GM18508 (cell line): Measurements from ENCODE around the gene GLYR1.

ENCODE experiments used
- ATAC-seq: cut with Tn5 transposase; IDR thresholded peaks from one replicate; pipeline ENCODE4 v1.9.1; 2021; ENCODE audit warnings: moderate number of reproducible peaks; ENCODE audit not compliant: insufficient read depth, unreplicated experiment

Gene GLYR1

DNA sequence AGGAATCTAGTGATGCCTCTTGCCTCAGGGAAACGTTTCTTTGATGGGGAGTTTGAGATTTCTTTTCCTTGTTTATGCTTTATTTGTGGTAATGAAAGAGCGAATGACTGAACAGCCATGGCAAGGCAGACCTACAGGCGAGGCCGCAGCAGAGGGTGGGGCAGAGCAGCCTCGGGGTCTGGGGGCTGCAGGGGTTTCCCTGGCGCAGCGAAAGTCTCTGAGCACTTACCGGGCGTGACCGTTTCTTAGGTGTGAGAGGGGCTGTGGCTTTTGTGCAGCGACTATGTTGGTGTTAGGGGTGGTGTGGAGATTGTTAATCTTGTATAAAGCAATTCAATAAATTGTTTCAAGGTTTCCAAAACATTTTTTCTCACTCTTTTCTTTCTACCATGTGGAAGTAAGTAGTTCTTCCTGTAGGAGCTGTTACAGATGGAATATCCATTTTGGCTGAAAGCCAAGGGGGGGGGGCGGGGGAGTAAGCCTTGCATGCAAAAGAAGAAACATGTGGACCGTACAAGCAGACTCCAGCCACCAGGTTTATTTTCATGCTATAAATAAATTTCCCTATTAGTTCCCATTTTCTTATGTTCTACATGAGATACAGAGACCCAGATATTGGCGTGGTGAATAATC, 35.0 kb upstream of the GLYR1 start:
- ATAC-seq = no peak

- no peak for ATAC-seq
Measured at GRCh38 chr16:4880006-4880580, 33.0 kb upstream of the GLYR1 start.

- no peak for ATAC-seq
Measured at GRCh38 chr16:4879049-4879448, 32.0 kb upstream of the GLYR1 start.

GRCh38 chr16:4877380-4877685, 30.2 kb upstream of the GLYR1 start:
- ATAC-seq = no peak

DNA sequence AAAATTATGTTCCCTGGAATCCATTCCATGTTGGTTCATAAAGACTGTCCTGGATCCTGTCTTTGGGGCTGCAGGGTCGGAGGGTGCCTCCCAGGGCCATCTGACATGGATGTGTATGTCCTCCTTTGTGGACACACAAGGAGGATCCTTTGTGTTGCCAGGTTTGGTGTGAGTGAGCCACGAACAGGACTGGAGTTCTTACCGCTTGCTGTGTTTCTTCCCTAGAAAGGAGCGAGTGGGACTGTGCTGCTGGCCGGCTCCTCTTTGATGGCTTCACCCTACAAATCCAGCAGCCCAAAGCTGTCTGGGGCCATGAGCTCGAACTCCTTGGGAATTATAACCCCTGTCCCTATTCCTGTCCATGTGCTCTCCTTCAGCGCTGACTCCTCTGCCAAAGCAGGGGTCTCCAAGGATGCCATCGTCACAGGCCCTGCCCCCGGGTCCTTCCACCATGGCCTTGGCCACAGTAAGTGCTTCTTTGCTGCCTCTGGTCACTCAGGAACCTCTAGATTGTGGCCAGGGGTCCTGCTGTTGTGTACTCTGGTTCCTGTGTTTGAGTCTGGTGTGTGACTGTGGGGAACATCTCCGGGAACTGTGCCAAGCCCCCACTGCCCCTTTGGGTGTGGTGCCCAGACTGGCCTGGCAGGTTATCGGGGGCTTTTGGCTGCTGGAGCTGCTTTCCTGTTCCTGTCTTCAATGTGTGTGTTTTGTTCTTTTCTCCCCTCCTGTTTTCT, 29.7 kb upstream of the GLYR1 start:
- ATAC-seq = no peak

- ATAC-seq = no peak
Measured at GRCh38 chr16:4874666-4875065, 27.6 kb upstream of the GLYR1 start.

DNA sequence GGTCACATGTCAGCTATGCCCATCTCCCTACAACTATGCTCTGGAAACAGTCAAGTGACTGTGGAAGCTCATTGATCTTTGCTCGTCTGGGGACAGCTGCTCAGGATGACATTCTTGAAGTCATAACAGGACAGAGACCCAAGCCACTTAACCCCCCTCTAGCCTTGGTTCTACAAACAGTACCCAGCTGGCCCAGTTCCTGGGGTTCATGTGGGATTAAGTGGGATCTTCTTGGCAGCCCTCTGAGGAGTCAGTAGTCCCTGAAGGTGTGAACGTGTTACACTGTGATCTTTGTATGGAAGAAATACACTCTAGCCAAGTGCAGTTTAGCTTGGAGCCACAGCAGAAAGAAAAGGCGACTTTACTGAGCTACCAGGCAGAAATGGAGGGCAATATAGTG, 26.0 kb upstream of the GLYR1 start:
- no peak for ATAC-seq

- no peak for ATAC-seq
Measured at GRCh38 chr16:4871071-4871470, 24.0 kb upstream of the GLYR1 start.

DNA sequence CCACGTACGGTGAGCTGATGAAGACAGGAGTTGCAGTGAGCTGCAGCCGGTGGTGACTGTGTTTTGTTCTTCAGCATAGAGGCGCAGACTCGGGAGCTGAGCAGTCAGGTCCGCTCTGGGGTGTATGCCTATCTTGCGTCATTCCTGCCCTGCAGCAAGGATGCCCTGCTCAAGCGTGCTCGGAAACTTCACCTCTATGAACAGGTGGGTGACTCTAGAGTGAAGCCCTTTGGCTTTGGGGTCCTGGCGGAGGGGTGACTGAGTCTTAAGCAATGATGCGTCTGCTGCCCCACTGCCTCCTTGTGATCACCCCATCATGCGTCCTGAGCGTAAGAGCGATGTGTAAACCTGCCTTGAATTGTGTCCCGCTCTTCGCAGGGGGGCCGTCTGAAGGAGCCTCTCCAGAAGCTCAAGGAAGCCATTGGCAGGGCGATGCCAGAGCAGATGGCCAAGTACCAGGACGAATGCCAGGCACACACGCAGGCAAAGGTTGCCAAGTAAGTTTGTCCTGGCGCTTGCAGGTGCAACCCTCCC, 23.1 kb upstream of the GLYR1 start:
- ATAC-seq = no peak

- no peak for ATAC-seq
Measured at GRCh38 chr16:4869147-4869805, 22.2 kb upstream of the GLYR1 start.

DNA sequence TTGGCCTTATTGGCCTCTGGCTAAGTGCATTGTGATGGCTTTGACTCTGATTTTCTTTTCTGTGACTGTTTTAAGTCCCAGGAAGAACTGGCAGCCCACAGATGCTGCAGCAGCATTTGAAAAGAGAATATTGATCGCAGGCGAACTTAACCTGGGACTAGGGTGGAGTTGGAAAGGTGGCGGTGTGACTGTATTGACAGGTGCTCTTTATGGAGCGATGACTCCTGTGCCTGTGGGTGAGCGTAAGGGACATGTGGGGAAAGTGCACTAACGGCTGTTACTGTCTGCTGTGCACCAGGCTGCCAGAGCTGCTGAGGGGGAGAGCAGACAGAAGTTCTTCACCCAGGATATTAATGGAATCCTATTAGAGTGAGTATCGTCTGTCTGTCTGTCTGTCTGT, 21.4 kb upstream of the GLYR1 start:
- no peak for ATAC-seq

DNA sequence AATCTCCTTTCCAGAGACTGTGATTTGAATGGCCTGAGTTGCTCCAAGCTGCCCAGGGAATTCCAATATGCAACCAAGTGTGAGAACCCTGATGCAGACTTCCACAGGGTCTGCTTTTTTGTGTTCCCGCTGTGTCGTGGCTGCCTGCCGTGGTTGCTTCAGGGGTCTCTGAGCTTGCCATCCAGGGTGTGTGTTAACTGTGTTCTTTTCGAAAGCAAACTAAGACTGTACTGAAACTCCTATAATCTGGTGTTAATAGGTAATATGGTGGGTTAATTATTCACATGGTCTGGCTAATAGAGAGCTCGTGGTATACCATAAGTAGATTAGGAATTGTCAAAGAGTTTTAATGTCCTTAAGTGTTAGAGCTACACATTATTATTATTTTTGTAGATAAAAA, 20.9 kb upstream of the GLYR1 start:
- peak; percentile 82 for ATAC-seq

GRCh38 chr16:4866586-4866985, 19.5 kb upstream of the GLYR1 start:
- ATAC-seq = no peak

DNA sequence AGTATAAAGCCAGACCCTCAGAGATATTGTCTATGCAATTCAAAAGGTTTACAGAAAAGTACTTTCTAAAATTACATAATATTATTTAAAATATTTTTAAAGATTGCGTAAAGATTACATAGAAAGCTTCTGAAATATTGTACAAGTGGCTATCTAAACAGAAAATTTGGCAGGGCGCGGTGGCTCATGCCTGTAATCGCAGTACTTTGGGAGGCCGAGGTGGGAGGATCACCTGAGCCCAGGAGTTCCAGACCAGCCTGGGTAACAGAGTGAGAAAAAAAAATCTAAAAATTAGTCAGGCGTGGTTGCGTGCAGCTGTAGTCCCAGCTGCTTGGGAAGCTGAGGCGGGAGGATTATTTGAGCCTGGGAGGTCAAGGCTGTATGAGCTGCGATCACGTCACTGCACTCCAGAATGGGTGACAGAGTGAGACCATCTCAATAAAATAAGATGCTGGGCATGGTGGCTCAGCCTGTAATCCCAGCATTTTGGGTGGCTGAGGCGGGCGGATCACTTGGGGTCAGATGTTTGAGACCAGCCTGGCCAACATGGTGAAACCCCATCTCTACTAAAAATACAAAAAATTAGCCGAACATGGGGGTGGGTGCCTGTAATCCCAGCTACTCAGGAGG, 18.3 kb upstream of the GLYR1 start:
- ATAC-seq = no peak

DNA sequence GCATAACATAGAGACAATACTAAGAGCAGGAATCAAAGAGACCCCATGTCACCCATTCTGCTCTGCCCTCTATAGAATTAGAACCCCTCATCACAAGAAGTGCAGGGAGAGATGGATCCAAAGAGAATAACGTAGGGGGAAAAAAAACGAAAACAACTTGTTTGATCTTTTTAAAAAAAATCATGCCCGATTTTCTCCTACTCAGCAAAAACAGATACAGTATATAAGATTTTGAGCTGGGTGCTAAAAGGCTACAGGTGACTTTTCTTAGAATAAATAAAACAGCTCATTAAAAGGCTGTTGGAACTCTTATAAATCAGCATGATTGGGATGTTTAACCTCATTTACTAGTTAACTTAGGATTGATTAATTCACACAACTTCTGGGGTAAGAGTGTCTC, 17.6 kb upstream of the GLYR1 start:
- no peak for ATAC-seq

GRCh38 chr16:4862639-4863038, 15.6 kb upstream of the GLYR1 start:
- no peak for ATAC-seq

- ATAC-seq = no peak
Measured at GRCh38 chr16:4860727-4861342, 13.7 kb upstream of the GLYR1 start.

GRCh38 chr16:4859900-4860255, 12.8 kb upstream of the GLYR1 start:
- no peak for ATAC-seq

- ATAC-seq = no peak
Measured at GRCh38 chr16:4859190-4859899, 12.3 kb upstream of the GLYR1 start.

DNA sequence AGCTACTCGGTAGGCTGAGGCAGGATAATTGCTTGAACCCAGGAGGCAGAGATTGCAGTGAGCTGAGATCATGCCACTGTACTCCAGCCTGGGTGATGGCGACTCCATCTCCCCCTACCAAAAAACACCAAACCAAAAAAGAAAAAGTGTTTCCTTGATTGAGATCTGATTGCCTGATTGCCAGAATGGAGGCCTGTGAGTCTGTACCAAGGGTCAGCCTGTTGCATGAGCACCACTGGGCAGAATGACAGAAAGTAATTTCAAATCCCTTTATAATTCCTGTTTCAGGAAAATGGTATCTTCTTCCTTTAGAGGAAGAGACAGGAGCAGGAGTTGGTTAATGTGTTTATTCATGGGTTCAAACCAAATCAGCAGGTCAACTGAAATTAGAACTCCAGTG, 8.7 kb upstream of the GLYR1 start:
- no peak for ATAC-seq
